Pulmonary artery endothelial cell (primary cell): ENCODE measurements around the gene GTF2E1. TPM values are rescaled to one million over a fixed set of nuclear protein-coding genes. Genes with fewer than 3 reads are reported as not detected.
"Not testable (repeated sequence)": the region's sequence is repeated elsewhere in the genome, so short reads cannot be mapped to it uniquely, and the experiment has no call there.

Experiments used
- DNase-seq: peaks from one replicate; pipeline ENCODE4 v3.0.0-alpha.2; 2011; ENCODE audit warnings: low read depth, low spot score
- total RNA-seq: library from RNA; depleted of rRNA; stranded (reverse); fragments of >200 nt; gene quantifications from 2 replicates; pipeline ENCODE4 v1.2.3, GENCODE V29; 2014

GTF2E1 gene
- total RNA-seq, 1 donor from 2014 or later = 27.0 TPM

- no peak for DNase-seq
These were observed 11.3 kb downstream of the GTF2E1 start for GRCh38 chr3:120753810-120754209.

- DNase-seq = no peak
These were observed 13.5 kb downstream of the GTF2E1 start for GRCh38 chr3:120756061-120756460.

GRCh38 chr3:120758551-120758950 is 16.0 kb downstream of the GTF2E1 start:
- not testable (repeated sequence) for DNase-seq

- DNase-seq = no peak
These were observed 20.1 kb downstream of the GTF2E1 start for GRCh38 chr3:120762615-120763014.

- DNase-seq = no peak
These were observed 21.1 kb downstream of the GTF2E1 start for GRCh38 chr3:120763601-120764000.

- DNase-seq = no peak
These were observed 21.7 kb downstream of the GTF2E1 start for GRCh38 chr3:120764206-120764605.

- DNase-seq = no peak
These were observed 23.4 kb downstream of the GTF2E1 start for GRCh38 chr3:120765830-120766493.

GRCh38 chr3:120766576-120766975 is 24.0 kb downstream of the GTF2E1 start:
- no peak for DNase-seq

GRCh38 chr3:120767106-120767505 is 24.6 kb downstream of the GTF2E1 start:
- DNase-seq = no peak

GRCh38 chr3:120769436-120769835 is 26.9 kb downstream of the GTF2E1 start:
- no peak for DNase-seq

GRCh38 chr3:120770891-120771290 is 28.3 kb downstream of the GTF2E1 start:
- no peak for DNase-seq

GRCh38 chr3:120772081-120772480 is 29.5 kb downstream of the GTF2E1 start:
- DNase-seq = no peak

- no peak for DNase-seq
These were observed 31.4 kb downstream of the GTF2E1 start for GRCh38 chr3:120773932-120774331.

- no peak for DNase-seq
These were observed 32.9 kb downstream of the GTF2E1 start for GRCh38 chr3:120775411-120775810.

GRCh38 chr3:120778776-120779175 is 36.2 kb downstream of the GTF2E1 start:
- DNase-seq = no peak

GRCh38 chr3:120780977-120781376 is 38.4 kb downstream of the GTF2E1 start:
- peak; percentile 74 for DNase-seq

GRCh38 chr3:120785832-120786231 is 43.3 kb downstream of the GTF2E1 start:
- not testable (repeated sequence) for DNase-seq

GRCh38 chr3:120791010-120791409 is 48.5 kb downstream of the GTF2E1 start:
- DNase-seq = no peak

- peak; percentile 51 for DNase-seq
These were observed 49.4 kb downstream of the GTF2E1 start for GRCh38 chr3:120791913-120792312.

GRCh38 chr3:120793601-120794000 is 51.1 kb downstream of the GTF2E1 start:
- no peak for DNase-seq

- peak; percentile 33 for DNase-seq
These were observed 52.6 kb downstream of the GTF2E1 start for GRCh38 chr3:120795017-120795648.

GRCh38 chr3:120795959-120796358 is 53.4 kb downstream of the GTF2E1 start:
- DNase-seq = no peak

GRCh38 chr3:120796976-120797375 is 54.4 kb downstream of the GTF2E1 start:
- no peak for DNase-seq
